ENCODE results near the gene CLASRP.

The CLASRP gene

DNA sequence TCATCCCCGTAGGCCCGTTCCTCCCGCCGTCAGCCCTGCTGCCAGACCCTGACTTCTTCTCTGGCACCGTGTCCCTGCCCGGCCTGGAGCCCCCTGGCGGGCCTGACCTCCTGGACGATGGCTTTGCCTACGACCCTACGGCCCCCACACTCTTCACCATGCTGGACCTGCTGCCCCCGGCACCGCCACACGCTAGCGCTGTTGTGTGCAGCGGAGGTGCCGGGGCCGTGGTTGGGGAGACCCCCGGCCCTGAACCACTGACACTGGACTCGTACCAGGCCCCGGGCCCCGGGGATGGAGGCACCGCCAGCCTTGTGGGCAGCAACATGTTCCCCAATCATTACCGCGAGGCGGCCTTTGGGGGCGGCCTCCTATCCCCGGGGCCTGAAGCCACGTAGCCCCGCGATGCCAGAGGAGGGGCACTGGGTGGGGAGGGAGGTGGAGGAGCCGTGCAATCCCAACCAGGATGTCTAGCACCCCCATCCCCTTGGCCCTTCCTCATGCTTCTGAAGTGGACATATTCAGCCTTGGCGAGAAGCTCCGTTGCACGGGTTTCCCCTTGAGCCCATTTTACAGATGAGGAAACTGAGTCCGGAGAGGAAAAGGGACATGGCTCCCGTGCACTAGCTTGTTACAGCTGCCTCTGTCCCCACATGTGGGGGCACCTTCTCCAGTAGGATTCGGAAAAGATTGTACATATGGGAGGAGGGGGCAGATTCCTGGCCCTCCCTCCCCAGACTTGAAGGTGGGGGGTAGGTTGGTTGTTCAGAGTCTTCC is 1.3 kb upstream of the CLASRP start:
- Histone ChIP-seq H3K36me3 (replicated peaks) (peaks cover 30% of the 10 kb centered on the region), H3K4me1 (peaks cover 12% of the 10 kb centered on the region), H3K9me3 (no peaks in the 10 kb centered on the region), H3K4me3 (no peak overlapping the region), H3K27me3 (ENCODE audit: low read depth) (no peaks in the 10 kb centered on the region)
- DNase-seq (ENCODE audit: low spot score in 2 of 2): no peak
- in situ Hi-C loops (cut with MboI; ENCODE audit: low sequenced_read_pairs): no loop called here

DNA sequence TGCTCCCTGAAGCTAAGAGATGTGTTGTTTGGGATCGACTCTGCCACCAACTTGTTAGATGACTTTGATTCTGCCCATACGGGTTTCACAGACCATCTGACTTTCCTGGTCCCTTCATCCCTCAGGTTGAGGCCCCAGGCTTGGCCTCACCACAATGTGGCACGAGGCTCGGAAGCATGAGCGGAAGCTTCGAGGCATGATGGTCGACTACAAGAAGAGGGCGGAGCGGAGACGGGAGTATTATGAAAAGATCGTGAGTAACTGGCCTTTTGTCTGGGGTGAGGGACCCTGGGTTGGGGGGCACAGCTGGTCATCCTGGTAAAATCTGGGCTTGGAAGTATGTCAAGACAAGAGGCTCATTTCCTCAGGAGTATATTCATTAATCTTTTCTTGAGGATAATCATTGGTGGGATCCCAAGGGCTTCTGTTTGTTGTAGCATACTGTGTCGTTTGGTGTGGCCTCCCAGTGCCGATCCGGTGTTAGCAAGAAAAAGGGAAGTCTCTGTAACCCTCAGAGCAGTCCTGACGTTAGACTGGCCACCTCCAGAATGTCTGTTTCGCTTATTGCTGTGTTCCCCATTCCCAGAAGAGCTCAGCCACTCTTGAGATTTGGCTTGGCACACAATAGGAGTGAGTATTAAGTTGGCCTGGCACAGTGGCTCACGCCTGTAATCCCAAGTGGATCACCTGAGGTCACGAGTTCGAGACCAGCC is 1.4 kb downstream of the CLASRP start:
- no peaks in the 10 kb centered on the region for H3K27me3 ChIP-seq (ENCODE audit: low read depth)
- no peak for DNase-seq (ENCODE audit: low spot score in 2 of 2)
- no peaks in the 10 kb centered on the region for H3K9me3 ChIP-seq
- in situ Hi-C loops (cut with MboI; ENCODE audit: low sequenced_read_pairs): no loop called here
- peak overlapping the region; percentile 99 for H3K4me3 ChIP-seq
- H3K4me1 ChIP-seq: peaks cover 12% of the 10 kb centered on the region
- peaks cover 57% of the 10 kb centered on the region for H3K36me3 ChIP-seq (replicated peaks)

DNA sequence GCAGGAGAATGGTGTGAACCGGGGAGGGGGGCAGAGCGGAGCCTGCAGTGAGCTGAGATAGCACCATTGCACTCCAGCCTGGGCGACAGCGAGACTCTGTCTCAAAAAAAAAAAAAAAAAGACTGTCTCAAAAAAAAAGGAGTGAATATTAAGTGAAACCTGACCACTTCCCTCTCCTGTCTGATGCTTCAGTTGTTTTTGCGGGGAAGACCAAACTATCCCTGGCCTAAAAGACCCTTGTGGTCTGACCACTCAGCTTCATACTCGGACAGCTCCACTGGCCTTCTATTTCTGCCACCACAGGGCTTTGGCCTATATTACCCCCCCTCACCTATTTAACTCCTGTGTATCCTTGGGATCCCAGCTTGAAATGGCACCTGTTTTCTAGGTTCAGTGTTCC is 2.3 kb downstream of the CLASRP start:
- peaks cover 12% of the 10 kb centered on the region for H3K4me1 ChIP-seq
- H3K27me3 ChIP-seq (ENCODE audit: low read depth): no peaks in the 10 kb centered on the region
- H3K4me3 ChIP-seq: no peak overlapping the region
- in situ Hi-C loops (cut with MboI; ENCODE audit: low sequenced_read_pairs): no loop called here
- no peak for DNase-seq (ENCODE audit: low spot score in 2 of 2)
- no peaks in the 10 kb centered on the region for H3K9me3 ChIP-seq
- peaks cover 64% of the 10 kb centered on the region for H3K36me3 ChIP-seq (replicated peaks)

DNA sequence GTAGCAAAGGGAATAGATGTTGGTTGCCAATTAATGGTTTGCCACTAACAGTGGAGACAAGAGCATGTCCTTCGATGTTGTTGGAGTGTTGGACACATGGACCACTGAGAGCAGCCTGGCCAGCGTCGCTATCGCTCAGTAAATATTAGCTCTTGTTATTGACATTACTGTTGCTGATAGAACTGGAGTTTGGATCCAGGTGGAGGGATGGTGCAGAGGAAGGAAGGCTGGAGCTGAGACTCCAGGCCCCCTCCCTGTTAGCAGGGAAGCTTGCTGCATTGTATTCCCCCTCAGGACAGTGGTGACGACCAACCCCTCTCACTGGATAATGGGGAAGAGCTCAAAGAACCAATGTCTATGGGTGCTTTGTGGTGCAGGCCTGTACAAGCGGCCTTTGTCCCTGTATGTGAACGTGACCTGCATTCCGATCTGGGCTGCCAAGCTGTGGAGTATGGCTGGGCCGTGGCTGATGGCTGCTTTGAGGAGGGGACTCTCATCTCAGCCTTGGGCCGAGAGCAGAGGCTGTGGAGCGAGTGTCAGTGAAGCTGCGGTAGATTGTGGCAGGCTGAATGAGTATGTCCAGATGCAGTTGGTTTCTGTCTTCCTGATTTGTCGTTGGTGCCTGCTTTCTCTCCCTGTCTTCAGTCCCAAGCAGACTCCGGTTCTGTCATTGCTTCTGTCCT is 7.0 kb downstream of the CLASRP start:
- H3K27me3 ChIP-seq (ENCODE audit: low read depth): no peaks in the 10 kb centered on the region
- H3K9me3 ChIP-seq: no peaks in the 10 kb centered on the region
- H3K36me3 ChIP-seq (replicated peaks): peaks cover 73% of the 10 kb centered on the region
- H3K4me1 ChIP-seq: no peaks in the 10 kb centered on the region
- in situ Hi-C loops (cut with MboI; ENCODE audit: low sequenced_read_pairs): no loop called here
- H3K4me3 ChIP-seq: no peak overlapping the region
- no peak for DNase-seq (ENCODE audit: low spot score in 2 of 2)

DNA sequence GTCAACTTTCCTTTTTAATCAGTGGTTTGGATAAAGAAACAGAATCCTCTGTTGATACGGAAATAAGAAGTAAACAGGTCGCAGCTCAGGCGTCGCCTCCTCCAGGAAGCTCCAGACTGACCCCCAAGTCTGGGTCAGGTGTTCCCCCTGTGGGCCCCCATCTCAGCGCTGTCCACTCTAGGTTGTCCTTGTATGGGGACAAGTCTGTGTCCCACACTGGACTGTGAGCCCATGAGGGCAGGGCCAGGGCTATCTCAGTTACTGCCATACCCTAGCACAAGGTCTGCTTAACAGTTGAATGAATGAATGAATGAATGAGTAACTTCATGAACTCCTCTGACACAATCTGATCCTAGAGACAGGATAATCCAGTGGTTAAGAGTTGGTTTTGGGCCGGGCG is 7.5 kb downstream of the CLASRP start:
- H3K36me3 ChIP-seq (replicated peaks): peaks cover 70% of the 10 kb centered on the region

DNA sequence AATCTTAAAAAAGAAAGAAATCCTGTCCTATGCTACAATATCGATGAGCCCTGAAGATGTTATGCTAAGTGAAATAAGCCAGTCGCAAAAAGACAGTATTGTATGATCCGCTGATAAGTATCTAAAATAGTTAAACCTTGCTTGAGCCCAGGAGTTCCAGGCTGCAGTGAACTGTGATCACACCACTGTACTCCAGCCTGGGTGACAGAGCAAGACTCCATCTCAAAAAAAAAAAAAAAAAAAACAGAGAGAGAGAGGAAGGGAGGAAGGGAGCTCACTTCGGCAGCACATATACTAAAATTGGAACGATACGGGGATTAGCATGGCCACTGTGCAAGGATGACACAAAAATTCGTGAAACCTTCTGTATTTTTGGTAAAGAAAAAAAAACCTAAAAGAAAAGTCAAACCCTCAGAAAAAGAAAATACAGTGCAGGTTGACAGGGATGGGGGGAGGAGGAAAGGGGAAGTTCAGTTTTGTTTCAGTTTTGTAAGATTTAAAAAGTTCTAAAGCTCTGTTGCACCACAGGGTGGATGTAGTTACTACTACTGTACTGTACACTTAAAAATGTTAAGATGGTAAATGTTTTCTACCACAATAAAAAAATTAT is 8.4 kb downstream of the CLASRP start:
- no peaks in the 10 kb centered on the region for H3K27me3 ChIP-seq (ENCODE audit: low read depth)
- in situ Hi-C loops (cut with MboI; ENCODE audit: low sequenced_read_pairs): no loop called here
- H3K36me3 ChIP-seq (replicated peaks): peaks cover 69% of the 10 kb centered on the region
- H3K4me1 ChIP-seq: no peaks in the 10 kb centered on the region
- H3K9me3 ChIP-seq: no peaks in the 10 kb centered on the region
- no peak overlapping the region for H3K4me3 ChIP-seq
- no peak for DNase-seq (ENCODE audit: low spot score in 2 of 2)

More for the DNA sequence above, 7.5 kb downstream of the CLASRP start:
- Histone ChIP-seq H3K4me1 (no peaks in the 10 kb centered on the region), H3K27me3 (ENCODE audit: low read depth) (no peaks in the 10 kb centered on the region), H3K9me3 (no peaks in the 10 kb centered on the region), H3K4me3 (no peak overlapping the region)
- no peak for DNase-seq (ENCODE audit: low spot score in 2 of 2)
- in situ Hi-C loops (cut with MboI; ENCODE audit: low sequenced_read_pairs): no loop called here

DNA sequence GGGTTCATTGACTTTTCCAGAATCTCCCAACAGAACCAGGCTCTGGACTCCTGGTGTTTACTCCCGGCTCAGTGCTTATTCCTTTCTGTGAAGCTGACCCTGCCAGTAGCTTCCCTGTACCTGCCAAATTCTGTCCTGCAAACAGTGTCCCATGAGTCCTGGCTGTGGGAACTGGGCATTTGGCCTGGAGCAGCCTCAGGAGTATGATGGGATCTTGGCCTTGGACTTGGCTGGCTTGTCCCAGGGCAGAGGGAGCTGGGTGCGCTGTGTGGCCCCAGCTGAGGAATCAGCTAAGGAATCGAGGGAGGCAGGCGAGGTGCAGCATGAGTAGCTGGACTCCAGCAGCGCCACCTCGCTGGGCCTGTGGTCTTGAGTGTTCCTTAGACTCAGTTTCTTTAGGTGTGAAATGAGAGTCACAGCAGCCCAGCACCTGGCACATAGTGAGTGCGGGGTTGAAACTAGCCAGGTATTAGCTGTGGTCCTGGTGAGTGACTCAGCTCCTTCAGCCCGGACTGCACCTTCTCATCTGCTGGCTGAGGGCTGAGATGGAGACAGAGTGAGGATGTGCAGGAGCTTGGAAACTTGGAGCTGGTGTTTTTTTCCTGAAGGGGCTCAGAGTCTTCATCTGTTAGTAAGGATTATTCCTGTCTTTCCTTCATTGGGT is 10.4 kb downstream of the CLASRP start:
- Histone ChIP-seq H3K9me3 (no peaks in the 10 kb centered on the region), H3K4me3 (no peak overlapping the region), H3K27me3 (ENCODE audit: low read depth) (no peaks in the 10 kb centered on the region), H3K36me3 (replicated peaks) (peaks cover 70% of the 10 kb centered on the region), H3K4me1 (no peaks in the 10 kb centered on the region)
- in situ Hi-C loops (cut with MboI; ENCODE audit: low sequenced_read_pairs): no loop called here
- DNase-seq (ENCODE audit: low spot score in 2 of 2): no peak

DNA sequence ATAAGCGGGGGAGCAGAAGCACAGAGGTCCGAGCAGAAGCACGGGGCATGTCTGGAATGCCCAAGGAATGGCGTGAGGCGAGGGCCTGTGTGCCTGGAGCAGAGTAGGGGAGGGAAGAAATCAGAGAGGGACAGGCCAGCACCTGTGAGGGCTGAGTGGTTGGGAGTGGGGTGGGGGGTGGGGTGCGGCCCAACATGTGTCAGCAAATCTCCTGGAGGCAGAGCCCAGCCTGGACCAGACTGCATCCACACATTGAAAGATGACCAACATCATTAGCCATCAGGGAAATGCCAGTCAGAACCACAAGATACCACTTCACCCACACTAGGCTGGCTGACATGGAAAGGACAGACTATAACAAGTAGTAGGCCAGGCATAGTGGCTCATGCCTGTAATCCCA is 11.2 kb downstream of the CLASRP start:
- no peaks in the 10 kb centered on the region for H3K27me3 ChIP-seq (ENCODE audit: low read depth)
- H3K9me3 ChIP-seq: no peaks in the 10 kb centered on the region
- no peak overlapping the region for H3K4me3 ChIP-seq
- peaks cover 70% of the 10 kb centered on the region for H3K36me3 ChIP-seq (replicated peaks)
- in situ Hi-C loops (cut with MboI; ENCODE audit: low sequenced_read_pairs): no loop called here
- DNase-seq (ENCODE audit: low spot score in 2 of 2): no peak
- H3K4me1 ChIP-seq: no peaks in the 10 kb centered on the region

DNA sequence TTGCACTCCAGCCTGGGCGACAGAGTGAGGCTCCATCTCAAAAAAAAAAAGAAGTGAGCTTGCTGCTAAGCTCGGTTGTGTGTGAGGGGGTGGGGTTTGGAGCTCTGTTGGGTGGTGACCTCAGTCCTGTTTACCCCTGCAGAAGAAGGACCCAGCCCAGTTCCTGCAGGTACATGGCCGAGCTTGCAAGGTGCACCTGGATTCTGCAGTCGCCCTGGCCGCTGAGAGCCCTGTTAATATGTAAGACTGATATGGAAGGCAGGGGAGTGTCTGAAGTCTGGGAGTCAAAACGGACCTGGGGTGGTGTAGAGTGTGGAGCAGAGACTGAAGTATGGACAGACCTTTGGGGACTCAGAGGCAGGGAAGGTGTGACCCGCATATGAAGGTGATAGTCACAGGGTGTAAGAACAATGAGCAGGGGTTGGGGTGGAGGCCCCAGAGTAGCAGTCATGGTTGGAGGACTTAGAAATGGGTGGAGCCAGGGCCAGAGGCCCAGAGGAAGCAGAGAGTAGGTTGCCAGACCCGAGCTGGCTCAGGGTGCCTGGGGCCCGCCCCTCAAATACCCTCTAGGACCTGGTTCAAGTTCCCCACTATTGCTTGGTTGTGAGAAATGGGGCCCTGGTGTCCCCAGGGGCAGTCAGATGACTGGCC is 13.2 kb downstream of the CLASRP start:
- in situ Hi-C loops (cut with MboI; ENCODE audit: low sequenced_read_pairs): no loop called here

DNA sequence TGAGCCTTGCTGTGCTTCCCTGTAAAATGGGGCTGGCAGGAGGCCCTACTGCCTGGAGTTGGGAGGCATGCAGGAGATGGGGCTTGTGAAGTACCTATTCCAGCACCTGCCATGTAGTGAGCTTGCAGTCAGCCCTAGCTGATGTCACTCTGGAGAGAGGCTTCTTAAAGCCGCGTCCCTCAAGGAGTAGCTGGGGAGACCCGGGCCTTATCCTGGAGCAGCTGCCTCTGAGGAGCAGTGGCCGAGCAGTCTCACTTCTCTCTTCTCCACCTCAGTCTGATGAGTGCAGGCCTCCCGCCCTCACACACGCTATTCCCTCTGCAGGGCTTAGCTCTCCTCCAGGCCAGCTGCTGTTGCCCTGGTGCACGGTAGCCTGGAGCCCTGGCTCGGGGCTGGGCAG is 18.0 kb downstream of the CLASRP start:
- no peaks in the 10 kb centered on the region for H3K4me1 ChIP-seq
- in situ Hi-C loops (cut with MboI; ENCODE audit: low sequenced_read_pairs): no loop called here
- H3K36me3 ChIP-seq (replicated peaks): peaks cover 97% of the 10 kb centered on the region

More for the DNA sequence above, 13.2 kb downstream of the CLASRP start:
- no peak for DNase-seq (ENCODE audit: low spot score in 2 of 2)
- no peaks in the 10 kb centered on the region for H3K27me3 ChIP-seq (ENCODE audit: low read depth)
- H3K9me3 ChIP-seq: no peaks in the 10 kb centered on the region
- H3K4me1 ChIP-seq: no peaks in the 10 kb centered on the region
- peaks cover 69% of the 10 kb centered on the region for H3K36me3 ChIP-seq (replicated peaks)
- no peak overlapping the region for H3K4me3 ChIP-seq

DNA sequence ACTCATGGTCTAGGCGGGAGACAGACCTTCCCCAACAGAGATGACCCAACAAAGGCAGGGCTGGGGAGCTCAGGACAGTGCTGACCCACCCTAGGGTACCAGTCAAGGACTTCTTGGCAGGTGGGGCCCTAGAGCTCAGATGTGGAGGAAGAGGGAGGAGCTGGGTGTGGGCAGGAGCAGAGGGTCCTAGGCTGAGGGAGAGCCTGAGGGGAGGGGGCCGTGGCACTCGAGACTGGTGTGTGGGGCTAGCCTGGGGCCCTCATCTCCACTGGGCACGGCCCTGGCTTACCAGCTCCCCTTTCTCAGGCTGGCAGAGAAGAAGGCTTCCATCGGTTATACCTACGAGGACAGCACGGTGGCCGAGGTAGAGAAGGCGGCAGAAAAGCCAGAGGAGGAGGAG is 18.6 kb downstream of the CLASRP start:
- Histone ChIP-seq H3K27me3 (ENCODE audit: low read depth) (no peaks in the 10 kb centered on the region), H3K9me3 (no peaks in the 10 kb centered on the region), H3K4me3 (no peak overlapping the region), H3K4me1 (no peaks in the 10 kb centered on the region), H3K36me3 (replicated peaks) (peaks cover 96% of the 10 kb centered on the region)
- DNase-seq (ENCODE audit: low spot score in 2 of 2): no peak
- in situ Hi-C loops (cut with MboI; ENCODE audit: low sequenced_read_pairs): no loop called here

More for the DNA sequence above, 18.0 kb downstream of the CLASRP start:
- no peaks in the 10 kb centered on the region for H3K27me3 ChIP-seq (ENCODE audit: low read depth)
- no peak overlapping the region for H3K4me3 ChIP-seq
- no peak for DNase-seq (ENCODE audit: low spot score in 2 of 2)
- H3K9me3 ChIP-seq: no peaks in the 10 kb centered on the region

DNA sequence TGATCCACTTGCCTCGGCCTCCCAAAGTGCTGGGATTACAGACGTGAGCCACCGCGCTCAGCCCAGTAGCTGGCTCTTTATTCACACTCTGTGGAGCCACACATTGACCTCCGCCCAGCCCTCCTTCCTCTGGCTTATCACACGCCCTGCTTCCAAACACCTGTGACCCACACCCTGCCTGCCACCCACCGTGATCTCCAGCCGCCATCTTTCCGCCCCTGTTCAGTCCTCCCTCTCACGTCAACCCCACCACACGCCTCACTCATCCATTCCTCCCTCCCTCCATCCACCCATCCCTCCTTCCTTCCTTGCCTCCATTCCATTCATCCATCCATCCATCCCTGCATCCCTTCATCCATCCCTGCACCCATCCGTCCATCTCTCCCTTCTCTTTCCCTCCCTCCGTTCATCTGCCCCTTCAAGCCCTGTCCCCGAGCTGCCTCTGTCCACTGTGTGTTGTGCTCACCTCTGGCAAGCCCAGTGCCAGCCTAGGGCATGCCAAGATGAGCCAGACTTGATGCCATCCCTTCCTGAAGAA is 19.8 kb downstream of the CLASRP start:
- H3K36me3 ChIP-seq (replicated peaks): peaks cover 92% of the 10 kb centered on the region
- no peak overlapping the region for H3K4me3 ChIP-seq
- H3K27me3 ChIP-seq (ENCODE audit: low read depth): no peaks in the 10 kb centered on the region
- in situ Hi-C loops (cut with MboI; ENCODE audit: low sequenced_read_pairs): no loop called here
- no peaks in the 10 kb centered on the region for H3K4me1 ChIP-seq
- H3K9me3 ChIP-seq: no peaks in the 10 kb centered on the region
- no peak for DNase-seq (ENCODE audit: low spot score in 2 of 2)
